Activated CD4-positive, CD25-positive, alpha-beta regulatory T cell treated with anti-CD3 and anti-CD28 coated beads, Interleukin-2, amount 50 U/mL, for 72 hours (primary cell): ENCODE results near the gene RLBP1.

Experiments used
- DNase-seq: peaks from one replicate; pipeline ENCODE4 v3.0.0; 2021

Gene RLBP1

GRCh38 chr15:89177633-89178306, 43.6 kb downstream of the RLBP1 start:
- peak; percentile 43 for DNase-seq

- no peak for DNase-seq
Observed at GRCh38 chr15:89177116-89177515, 44.3 kb downstream of the RLBP1 start.

- DNase-seq, result no peak
Observed at GRCh38 chr15:89175617-89176191, 45.7 kb downstream of the RLBP1 start.

- no peak for DNase-seq
Observed at GRCh38 chr15:89174476-89174875, 46.9 kb downstream of the RLBP1 start.

GRCh38 chr15:89172921-89173320, 48.5 kb downstream of the RLBP1 start:
- DNase-seq, result no peak

- DNase-seq, result no peak
Observed at GRCh38 chr15:89171136-89172072, 50.0 kb downstream of the RLBP1 start.

- no peak for DNase-seq
Observed at GRCh38 chr15:89170364-89170763, 51.0 kb downstream of the RLBP1 start.

GRCh38 chr15:89168316-89168833, 53.0 kb downstream of the RLBP1 start:
- no peak for DNase-seq

GRCh38 chr15:89167267-89168176, 53.9 kb downstream of the RLBP1 start:
- DNase-seq, result peak; percentile 40

- DNase-seq, result no peak
Observed at GRCh38 chr15:89165677-89166076, 55.7 kb downstream of the RLBP1 start.

GRCh38 chr15:89164712-89165211, 56.6 kb downstream of the RLBP1 start:
- DNase-seq, result no peak

GRCh38 chr15:89163271-89164055, 57.9 kb downstream of the RLBP1 start:
- DNase-seq, result no peak

- DNase-seq, result no peak
Observed at GRCh38 chr15:89161666-89162065, 59.7 kb downstream of the RLBP1 start.
